HepG2 (cell line): Measurements from ENCODE around the gene ZBTB20. TPM values are rescaled to one million over a fixed set of nuclear protein-coding genes. Genes with fewer than 3 reads are reported as not detected.

Source experiments
- ATAC-seq: fragments of 200-7000 bp; cut with Tn5 transposase; 3 replicates; pipeline ENCODE4 v1.9.1; 2020; ENCODE audit warnings: mild to moderate bottlenecking, moderate library complexity
- BruUV-seq: library from RNA; stranded (reverse); fragments of 400-500 nt; replicated peaks from 2 replicates; lab custom pipeline; 2021; lab: Mats Ljungman, UMichigan
- CTCF ChIA-PET: fragments of 300-600 bp; formaldehyde crosslinking; extraction: SDS; loops from one replicate; lab custom pipeline; 2021; ENCODE audit warnings: low total read pairs, inconsistent platforms, low intra/inter-chr PET ratio; lab: Yijun Ruan, JAX
- POLR2A ChIA-PET: fragments of 350-600 bp; sonication (Branson Sonifier 250); formaldehyde crosslinking; loops from one replicate; lab custom pipeline; 2020; ENCODE audit warnings: antibody characterized with exemption, inconsistent platforms; lab: Yijun Ruan, JAX
- DNase-seq: peaks from one replicate; pipeline ENCODE4 v3.0.0-alpha.2; 2015; ENCODE audit warnings: low spot score
- FAIRE-seq: peaks from 3 replicates; lab custom pipeline; 2011; peaks lifted over from hg19 to GRCh38; lab: Jason Lieb, UNC
- H2AFZ ChIP-seq: one replicate; pipeline ENCODE4 v1.6.1; 2011; ENCODE audit warnings: low read length, inconsistent platforms
- H3K27ac ChIP-seq: fragments of 300-600 bp; 3 replicates; pipeline ENCODE4 v1.8.0; 2011; ENCODE audit warnings: mixed run types, mild to moderate bottlenecking, mixed read lengths, low read length, inconsistent platforms; ENCODE audit not compliant: insufficient read depth; ENCODE audit errors: extremely low read length
- H3K27me3 ChIP-seq, 2 experiments: fragments of 200-600 bp in 1 of 2; 2 replicates in 1 of 2; 3 replicates in 1 of 2; pipeline versions ENCODE4 v1.6.0 to v1.8.0; 2011; ENCODE audit warnings: low read length in 2 of 2, mild to moderate bottlenecking in 2 of 2, moderate library complexity in 2 of 2, inconsistent platforms in 1 of 2; ENCODE audit not compliant: insufficient read depth in 2 of 2, control insufficient read depth in 1 of 2
- H3K36me3 ChIP-seq, 2 experiments: fragments of 200-600 bp in 1 of 2; replicated peaks in 1 of 2; 2 replicates in 1 of 2; 3 replicates in 1 of 2; pipeline versions ENCODE4 v1.5.1 to v1.8.0; 2011; ENCODE audit warnings: low read length in 2 of 2, inconsistent platforms in 1 of 2; ENCODE audit not compliant: insufficient read depth in 2 of 2, control insufficient read depth in 1 of 2
- H3K4me1 ChIP-seq: 2 replicates; pipeline ENCODE4 v1.5.1; 2012; ENCODE audit warnings: low read length, inconsistent platforms; ENCODE audit not compliant: insufficient read depth
- H3K4me2 ChIP-seq: 2 replicates; pipeline ENCODE4 v1.6.0; 2011; ENCODE audit warnings: low read depth, low read length, inconsistent platforms
- H3K4me3 ChIP-seq, 3 experiments: fragments of 200-600 bp in 1 of 3; sonication (generic), shearing (Covaris generic) in 1 of 3; replicated peaks in 1 of 3; 2 replicates each; pipeline ENCODE4 v1.5.1; 2011 to 2016; ENCODE audit warnings: low read length in 3 of 3, inconsistent platforms in 2 of 3, low read depth in 2 of 3, mild to moderate bottlenecking in 2 of 3, control low read depth in 1 of 3, mixed read lengths in 1 of 3; ENCODE audit not compliant: insufficient read depth in 1 of 3
- H3K79me2 ChIP-seq: one replicate; pipeline ENCODE4 v1.6.1; 2011; ENCODE audit warnings: low read length, inconsistent platforms; ENCODE audit not compliant: insufficient read depth
- H3K9ac ChIP-seq: 2 replicates; pipeline ENCODE4 v1.6.0; 2011; ENCODE audit warnings: mild to moderate bottlenecking, low read depth, low read length, inconsistent platforms; ENCODE audit not compliant: insufficient read depth
- H3K9me3 ChIP-seq: 2 replicates; pipeline ENCODE4 v1.5.1; 2012; ENCODE audit warnings: mild to moderate bottlenecking, low read length
- H4K20me1 ChIP-seq: 2 replicates; pipeline ENCODE4 v1.6.0; 2011; ENCODE audit warnings: inconsistent platforms, mild to moderate bottlenecking, low read length, moderate library complexity; ENCODE audit not compliant: insufficient read depth
- EP300 ChIP-seq, 3 experiments: sonication (generic) in 1 of 3; formaldehyde crosslinking in 1 of 3; IDR thresholded peaks; 2 replicates each; pipeline versions ENCODE4 v1.5.1 to v1.6.1; 2011 to 2020; ENCODE audit warnings: low read depth in 2 of 3, low read length in 2 of 3, borderline replicate concordance in 1 of 3, improper control_type of control experiment in 1 of 3, mild to moderate bottlenecking in 1 of 3, missing genetic modification reagents in 1 of 3, moderate library complexity in 1 of 3
- FOSL2 ChIP-seq: sonication (generic); formaldehyde crosslinking; IDR thresholded peaks from 2 replicates; pipeline ENCODE4 v1.4.0; 2020; ENCODE audit warnings: missing genetic modification reagents
- FOXA3 ChIP-seq: IDR thresholded peaks from 2 replicates; pipeline ENCODE4 v1.6.1; 2016; ENCODE audit warnings: missing genetic modification reagents, missing compliant biosample characterization
- MNT ChIP-seq: fragments of 450-650 bp; IDR thresholded peaks from 2 replicates; pipeline ENCODE4 v1.6.1; 2016
- SIX1 ChIP-seq: sonication (generic); formaldehyde crosslinking; IDR thresholded peaks from 2 replicates; pipeline ENCODE4 v1.4.0; 2020; ENCODE audit warnings: missing genetic modification reagents, borderline replicate concordance
- SIX4 ChIP-seq: sonication (generic); formaldehyde crosslinking; IDR thresholded peaks from 2 replicates; pipeline ENCODE4 v1.4.0; 2020; ENCODE audit warnings: missing genetic modification reagents
- ZNF510 ChIP-seq: sonication (generic); formaldehyde crosslinking; IDR thresholded peaks from 2 replicates; pipeline ENCODE4 v1.4.0; 2020; ENCODE audit warnings: low read depth, mild to moderate bottlenecking, missing genetic modification reagents
- WGBS: methylation state at CpG from one replicate; pipeline ENCODE4 v1.1.6; 2017; ENCODE audit warnings: low lambda C conversion rate; 5-methylcytosine and 5-hydroxymethylcytosine counted together
- in situ Hi-C: cut with HindIII; loops from 2 replicates; pipeline ENCODE4 v1.10.0; 2017; ENCODE audit warnings: low pct_unique_long_range_greater_than_20kb; ENCODE audit not compliant: extremely low pct_ligation_motif_present
- intact Hi-C: fragments of 100-400 bp; cut with micrococcal nuclease; formaldehyde crosslinking; loops from one replicate; pipeline ENCODE4 v1.10.0; 2022; ENCODE audit not compliant: unreplicated experiment
- polyA plus RNA-seq, 8 experiments: library from polyadenylated mRNA; depleted of rRNA in 3 of 8; stranded (reverse) in 7 of 8; unstranded in 1 of 8; fragments of >200 nt; fragmentation: Illumina TruSeq in 4 of 8; extraction: Trizol in 4 of 8; gene quantifications; 2 replicates each; pipeline versions ENCODE4 v1.2.1 to v1.2.3, GENCODE V29; 2011 to 2016; ENCODE audit warnings: low read depth in 4 of 8, missing spikeins in 1 of 8, mixed read lengths in 1 of 8; ENCODE audit not compliant: insufficient read depth in 1 of 8
- total RNA-seq, 5 experiments: library from RNA; depleted of rRNA; stranded (reverse); fragments of >200 nt; fragmentation: Illumina TruSeq; extraction: Trizol; gene quantifications; 2 replicates each; pipeline ENCODE4 v1.2.3, GENCODE V29; 2016; ENCODE audit warnings: low read depth in 1 of 5
- TF ChIP-seq, protein P1 (sequence below): sonication (generic); formaldehyde crosslinking; IDR thresholded peaks from 2 replicates; pipeline ENCODE4 v1.4.0; 2020; ENCODE audit warnings: missing genetic modification reagents

ZBTB20 gene
- total and polyA plus RNA-seq, 2 of the 13 experiments (the other 11 are each of a cell fraction or from before 2014, with no cell fraction given), result 1.9 to 8.8 TPM

GRCh38 chr3:114319453-114319852 lies 827.6 kb downstream of the ZBTB20 start:
- H3K27ac ChIP-seq, result no peak overlapping the region
- FAIRE-seq, result no peak
- H3K79me2 ChIP-seq, result no peaks in the 10 kb centered on the region
- no peak overlapping the region for H2AFZ ChIP-seq
- BruUV-seq, result no TSS peak
- H3K9ac ChIP-seq, result no peak overlapping the region
- intact Hi-C loops, result no loop called here
- TF ChIP-seq SIX1 (CRISPR knock-in tag) (peak; percentile 85; the same call in 1 of the 2 replicates), FOSL2 (CRISPR knock-in tag) (0 out of 2 replicates have a peak, but pooled peaks have one; percentile 10), SIX4 (CRISPR knock-in tag) (peak; percentile 65), ZNF510 (CRISPR knock-in tag) (no peak), MNT (peak; percentile 72), EP300 (IDR thresholded peaks at IDR 0.05; ENCODE audit: low read depth in 2 of 2, low read length in 2 of 2) (peak in 1 of 2 experiments; percentile 8; a peak in 1 of 4 replicates), EP300 (CRISPR knock-in tag; IDR thresholded peaks at IDR 0.05; ENCODE audit: borderline replicate concordance) (no peak), FOXA3 (CRISPR knock-in tag) (no peak)
- TF ChIP-seq, protein P1, sequence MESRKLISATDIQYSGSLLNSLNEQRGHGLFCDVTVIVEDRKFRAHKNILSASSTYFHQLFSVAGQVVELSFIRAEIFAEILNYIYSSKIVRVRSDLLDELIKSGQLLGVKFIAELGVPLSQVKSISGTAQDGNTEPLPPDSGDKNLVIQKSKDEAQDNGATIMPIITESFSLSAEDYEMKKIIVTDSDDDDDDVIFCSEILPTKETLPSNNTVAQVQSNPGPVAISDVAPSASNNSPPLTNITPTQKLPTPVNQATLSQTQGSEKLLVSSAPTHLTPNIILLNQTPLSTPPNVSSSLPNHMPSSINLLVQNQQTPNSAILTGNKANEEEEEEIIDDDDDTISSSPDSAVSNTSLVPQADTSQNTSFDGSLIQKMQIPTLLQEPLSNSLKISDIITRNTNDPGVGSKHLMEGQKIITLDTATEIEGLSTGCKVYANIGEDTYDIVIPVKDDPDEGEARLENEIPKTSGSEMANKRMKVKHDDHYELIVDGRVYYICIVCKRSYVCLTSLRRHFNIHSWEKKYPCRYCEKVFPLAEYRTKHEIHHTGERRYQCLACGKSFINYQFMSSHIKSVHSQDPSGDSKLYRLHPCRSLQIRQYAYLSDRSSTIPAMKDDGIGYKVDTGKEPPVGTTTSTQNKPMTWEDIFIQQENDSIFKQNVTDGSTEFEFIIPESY (CRISPR knock-in tag), result 0 out of 2 replicates have a peak, but pooled peaks have one; percentile 18
- TF ChIP-seq, all 625 proteins: peak for 6
- ATAC-seq (peak; percentile 65), DNase-seq (peak; percentile 54)
- ChIA-PET CTCF (no interaction called here), POLR2A (no interaction called here)
- Histone ChIP-seq H3K27me3 (no peaks in the 10 kb centered on the region), H3K4me3 (no peak overlapping the region), H3K9me3 (no peaks in the 10 kb centered on the region), H3K4me1 (peaks cover 11% of the 10 kb centered on the region; the same call in 1 of the 2 replicates), H3K4me2 (no peak overlapping the region), H4K20me1 (no peaks in the 10 kb centered on the region), H3K36me3 (no peaks in the 10 kb centered on the region)
- 81% methylated on average over 4 of the region's 4 CpGs for WGBS
- in situ Hi-C loops, result no loop called here
